MM.1S (cell line): ENCODE results near the gene OTOP3.

Experiments used
- DNase-seq: peaks from one replicate; pipeline ENCODE4 v3.0.0-alpha.2; 2015
- H2AFZ ChIP-seq: fragments of 300-600 bp; sonication (generic); 2 replicates; pipeline ENCODE4 v1.6.0; 2016; ENCODE audit warnings: antibody characterized with exemption, low read length
- H3F3A ChIP-seq: fragments of 300-600 bp; sonication (generic); 2 replicates; pipeline ENCODE4 v1.6.1; 2016; ENCODE audit warnings: mild to moderate bottlenecking, antibody characterized with exemption, low read length, moderate library complexity, mixed read lengths; ENCODE audit not compliant: insufficient read depth
- H3K27ac ChIP-seq: fragments of 300-600 bp; sonication (generic); 2 replicates; pipeline ENCODE4 v1.5.1; 2016; ENCODE audit warnings: mild to moderate bottlenecking, low read length
- H3K27me3 ChIP-seq: fragments of 300-600 bp; sonication (generic); replicated peaks from 2 replicates; pipeline ENCODE4 v1.6.0; 2016; ENCODE audit warnings: low read length; ENCODE audit not compliant: insufficient read depth
- H3K36me3 ChIP-seq: fragments of 300-600 bp; sonication (generic); replicated peaks from 2 replicates; pipeline ENCODE4 v1.6.1; 2016; ENCODE audit warnings: mild to moderate bottlenecking, low read length, mixed read lengths; ENCODE audit not compliant: insufficient read depth
- H3K4me1 ChIP-seq: fragments of 300-600 bp; sonication (generic); 2 replicates; pipeline ENCODE4 v1.6.1; 2016; ENCODE audit warnings: low read length, mixed read lengths
- H3K4me2 ChIP-seq: fragments of 300-600 bp; sonication (generic); 2 replicates; pipeline ENCODE4 v1.6.0; 2016; ENCODE audit warnings: low read depth, low read length
- H3K4me3 ChIP-seq: fragments of 300-600 bp; sonication (generic); 2 replicates; pipeline ENCODE4 v1.5.1; 2016; ENCODE audit warnings: low read length, mixed read lengths
- H3K79me2 ChIP-seq: fragments of 300-600 bp; sonication (generic); 2 replicates; pipeline ENCODE4 v1.6.1; 2016; ENCODE audit warnings: mixed run types, low read length, mixed read lengths
- H3K9ac ChIP-seq: fragments of 300-600 bp; sonication (generic); 2 replicates; pipeline ENCODE4 v1.6.1; 2016; ENCODE audit warnings: low read length, mixed read lengths
- H3K9me2 ChIP-seq: fragments of 300-600 bp; sonication (generic); replicated peaks from 2 replicates; pipeline ENCODE4 v1.6.1; 2016; ENCODE audit warnings: mild to moderate bottlenecking, low read length, mixed read lengths; ENCODE audit not compliant: insufficient read depth
- H3K9me3 ChIP-seq: fragments of 300-600 bp; sonication (generic); replicated peaks from 2 replicates; pipeline ENCODE4 v1.6.1; 2016; ENCODE audit warnings: mild to moderate bottlenecking, low read length, mixed read lengths; ENCODE audit not compliant: insufficient read depth
- H4K20me1 ChIP-seq: fragments of 300-600 bp; sonication (generic); 2 replicates; pipeline ENCODE4 v1.6.1; 2016; ENCODE audit warnings: mild to moderate bottlenecking, low read length, moderate library complexity, mixed read lengths; ENCODE audit not compliant: insufficient read depth
- CTCF ChIP-seq: fragments of 300-600 bp; sonication (generic); IDR thresholded peaks from 2 replicates; pipeline ENCODE4 v1.5.1; 2016; ENCODE audit warnings: antibody characterized with exemption, low read length, mixed read lengths
- EZH2 ChIP-seq: fragments of 300-600 bp; sonication (generic); optimal IDR thresholded peaks from 2 replicates; pipeline ENCODE3; 2017; ENCODE audit warnings: low read depth, mild to moderate bottlenecking, antibody characterized with exemption, low read length, mixed read lengths
- EZH2phosphoT487 ChIP-seq: fragments of 300-600 bp; sonication (generic); IDR thresholded peaks from 2 replicates; pipeline ENCODE4 v1.6.1; 2018; ENCODE audit warnings: antibody characterized with exemption, low read length

OTOP3 gene

DNA sequence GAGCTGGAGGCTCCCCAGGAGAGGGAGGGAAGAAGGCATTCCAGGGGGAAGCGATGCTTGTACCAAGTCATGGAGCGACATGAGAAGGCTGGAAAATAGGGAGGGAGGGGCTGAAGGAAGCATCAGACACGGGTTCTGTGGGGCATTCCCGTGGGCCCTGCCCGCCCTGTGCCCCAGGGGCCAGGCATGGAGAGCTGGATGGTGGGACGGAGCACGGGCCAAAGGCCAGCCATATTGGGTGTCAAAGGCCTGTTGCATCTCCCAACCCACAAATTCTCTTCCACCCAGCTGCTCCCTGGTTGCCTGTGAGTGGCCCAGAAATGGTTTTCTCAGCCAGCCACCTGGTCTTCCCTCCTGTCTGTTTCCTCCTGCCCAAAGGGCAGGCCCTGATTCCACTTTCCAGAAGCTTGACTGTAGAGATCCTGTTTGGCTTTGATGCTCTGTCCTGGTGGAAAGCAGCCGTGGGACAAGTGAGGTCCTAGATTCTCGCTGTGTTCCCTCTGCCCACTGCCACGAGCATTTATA lies 54.9 kb downstream of the OTOP3 start:
- Histone ChIP-seq H3K4me1 (peaks cover 5% of the 10 kb centered on the region; the same call in 1 of the 2 replicates), H3K36me3 (no peaks in the 10 kb centered on the region), H3F3A (no peaks in the 10 kb centered on the region), H4K20me1 (no peaks in the 10 kb centered on the region), H3K9me2 (no peaks in the 10 kb centered on the region), H3K9me3 (no peaks in the 10 kb centered on the region), H3K27me3 (peaks cover 39% of the 10 kb centered on the region), H3K9ac (no peak overlapping the region), H3K27ac (no peak overlapping the region), H3K4me3 (no peak overlapping the region), H2AFZ (no peak overlapping the region), H3K4me2 (no peak overlapping the region), H3K79me2 (no peaks in the 10 kb centered on the region)
- TF ChIP-seq EZH2phosphoT487 (no peak), CTCF (no peak), EZH2 (no peak)
- no peak for DNase-seq

- Histone ChIP-seq H3K4me1 (no peaks in the 10 kb centered on the region), H3K27me3 (peaks cover 30% of the 10 kb centered on the region), H3K9me3 (no peaks in the 10 kb centered on the region), H3K4me3 (no peak overlapping the region), H3K9me2 (no peaks in the 10 kb centered on the region), H4K20me1 (no peaks in the 10 kb centered on the region), H3K79me2 (no peaks in the 10 kb centered on the region), H3K27ac (no peak overlapping the region), H3K9ac (no peak overlapping the region), H2AFZ (no peak overlapping the region), H3K4me2 (no peak overlapping the region), H3F3A (no peaks in the 10 kb centered on the region), H3K36me3 (no peaks in the 10 kb centered on the region)
- DNase-seq: no peak
- TF ChIP-seq CTCF: no peak
Measured at GRCh38 chr17:74992223-74992622, 56.5 kb downstream of the OTOP3 start.

- Histone ChIP-seq H3K9me3 (no peaks in the 10 kb centered on the region), H3K27me3 (peaks cover 16% of the 10 kb centered on the region), H3K27ac (no peak overlapping the region), H3K36me3 (no peaks in the 10 kb centered on the region), H3K9me2 (no peaks in the 10 kb centered on the region), H3F3A (no peaks in the 10 kb centered on the region), H3K4me3 (no peak overlapping the region), H3K4me2 (no peak overlapping the region), H2AFZ (no peak overlapping the region), H4K20me1 (no peaks in the 10 kb centered on the region), H3K79me2 (no peaks in the 10 kb centered on the region), H3K9ac (no peak overlapping the region), H3K4me1 (no peaks in the 10 kb centered on the region)
- DNase-seq: no peak
- no peak for TF ChIP-seq CTCF
- no peak for TF ChIP-seq EZH2
- TF ChIP-seq EZH2phosphoT487: no peak
Measured at GRCh38 chr17:74994440-74994839, 58.7 kb downstream of the OTOP3 start.
